ENCODE data around the gene OPN1SW. TPM values are rescaled to one million over a fixed set of nuclear protein-coding genes. Genes with fewer than 3 reads are reported as not detected.

OPN1SW gene
- total and polyA plus RNA-seq, 9 of the 15 experiments (the other 6 are each of a cell fraction or from before 2014, with no cell fraction given), result 0.84 to 1.0 TPM; not detected in 7

- TF ChIP-seq MCM7 (IDR thresholded peaks at IDR 0.05) (no peak), TAF9B (IDR thresholded peaks at IDR 0.05; ENCODE audit: partially characterized antibody) (no peak), KDM5B (IDR thresholded peaks at IDR 0.05; ENCODE audit: insufficient replicate concordance, low read depth, low read length) (no peak), KAT2B (IDR thresholded peaks at IDR 0.05; ENCODE audit: low read depth, low read length) (no peak), RAD21 (CRISPR knock-in tag; conservative IDR thresholded peaks at IDR 0.05 in 1 of 2, IDR thresholded peaks at IDR 0.05 in 1 of 2) (no peak), ZNF778 (CRISPR knock-in tag; IDR thresholded peaks at IDR 0.05) (no peak), DPF2 (IDR thresholded peaks at IDR 0.05) (no peak), CBFA2T3 (IDR thresholded peaks at IDR 0.05) (no peak), ELF1 (tag; IDR thresholded peaks at IDR 0.05) (no peak), SNRNP70 (optimal IDR thresholded peaks at IDR 0.05; ENCODE audit: low read depth, low read length) (no peak), NFIX (CRISPR knock-in tag; IDR thresholded peaks at IDR 0.05; ENCODE audit: low read depth) (peak; percentile 66), RHOXF2B (CRISPR knock-in tag; conservative IDR thresholded peaks at IDR 0.05) (no peak), BRF2 (IDR thresholded peaks at IDR 0.05; ENCODE audit: borderline replicate concordance, insufficient read depth, insufficient read length) (no peak), EZH2 (IDR thresholded peaks at IDR 0.05; ENCODE audit: borderline replicate concordance, low read depth, low read length) (no peak), DMBX1 (CRISPR knock-in tag; IDR thresholded peaks at IDR 0.05; ENCODE audit: borderline replicate concordance) (no peak), THRA (IDR thresholded peaks at IDR 0.05) (no peak), YY1 (IDR thresholded peaks at IDR 0.05; ENCODE audit: borderline replicate concordance in 1 of 3, control insufficient read depth in 1 of 3, extremely low read depth in 1 of 3, insufficient read depth in 3 of 3, insufficient read length in 1 of 3, insufficient replicate concordance in 2 of 3, low read depth in 1 of 3, low read length in 2 of 3) (no peak), TOE1 (IDR thresholded peaks at IDR 0.05; ENCODE audit: borderline replicate concordance) (no peak), TOE1 (CRISPR knock-in tag; IDR thresholded peaks at IDR 0.05; ENCODE audit: borderline replicate concordance, low read depth) (0 out of 2 replicates have a peak, but pooled peaks have one; percentile 29), MAFK (IDR thresholded peaks at IDR 0.05; ENCODE audit: low read length) (no peak), NFIC (IDR thresholded peaks at IDR 0.05) (peak; percentile 97)
Measured at GRCh38 chr7:128740996-128741395, 34.6 kb downstream of the OPN1SW start (continued).

Measured in K562 (cell line).